Activated naive CD8-positive, alpha-beta T cell treated with anti-CD3 and anti-CD28 coated beads, Interleukin-2, amount 50 U/mL, for 24 hours (primary cell): ENCODE data around the gene CDC42BPA.
"Not testable (repeated sequence)": the region's sequence is repeated elsewhere in the genome, so short reads cannot be mapped to it uniquely, and the experiment has no call there.

Experiments
- ATAC-seq: fragments of 150-1000 bp; cut with Tn5 transposase; one replicate; pipeline ENCODE4 v1.10.0; 2021
- DNase-seq: peaks from one replicate; pipeline ENCODE4 v3.0.0; 2021
- H3K27ac Mint-ChIP-seq: one replicate; pipeline ENCODE4 v1.8.0; 2021; ENCODE audit warnings: mild to moderate bottlenecking, mixed read lengths
- H3K27me3 Mint-ChIP-seq: one replicate; pipeline ENCODE4 v1.8.0; 2021; ENCODE audit warnings: mixed read lengths
- H3K36me3 Mint-ChIP-seq: one replicate; pipeline ENCODE4 v1.8.0; 2021; ENCODE audit warnings: low read depth, mixed read lengths
- H3K4me1 Mint-ChIP-seq: one replicate; pipeline ENCODE4 v1.8.0; 2021; ENCODE audit warnings: mixed read lengths
- H3K4me3 Mint-ChIP-seq: one replicate; pipeline ENCODE4 v1.8.0; 2021; ENCODE audit warnings: mild to moderate bottlenecking, moderate library complexity, mixed read lengths
- H3K9me3 Mint-ChIP-seq: one replicate; pipeline ENCODE4 v1.8.0; 2021; ENCODE audit warnings: mixed read lengths

CDC42BPA gene

DNA sequence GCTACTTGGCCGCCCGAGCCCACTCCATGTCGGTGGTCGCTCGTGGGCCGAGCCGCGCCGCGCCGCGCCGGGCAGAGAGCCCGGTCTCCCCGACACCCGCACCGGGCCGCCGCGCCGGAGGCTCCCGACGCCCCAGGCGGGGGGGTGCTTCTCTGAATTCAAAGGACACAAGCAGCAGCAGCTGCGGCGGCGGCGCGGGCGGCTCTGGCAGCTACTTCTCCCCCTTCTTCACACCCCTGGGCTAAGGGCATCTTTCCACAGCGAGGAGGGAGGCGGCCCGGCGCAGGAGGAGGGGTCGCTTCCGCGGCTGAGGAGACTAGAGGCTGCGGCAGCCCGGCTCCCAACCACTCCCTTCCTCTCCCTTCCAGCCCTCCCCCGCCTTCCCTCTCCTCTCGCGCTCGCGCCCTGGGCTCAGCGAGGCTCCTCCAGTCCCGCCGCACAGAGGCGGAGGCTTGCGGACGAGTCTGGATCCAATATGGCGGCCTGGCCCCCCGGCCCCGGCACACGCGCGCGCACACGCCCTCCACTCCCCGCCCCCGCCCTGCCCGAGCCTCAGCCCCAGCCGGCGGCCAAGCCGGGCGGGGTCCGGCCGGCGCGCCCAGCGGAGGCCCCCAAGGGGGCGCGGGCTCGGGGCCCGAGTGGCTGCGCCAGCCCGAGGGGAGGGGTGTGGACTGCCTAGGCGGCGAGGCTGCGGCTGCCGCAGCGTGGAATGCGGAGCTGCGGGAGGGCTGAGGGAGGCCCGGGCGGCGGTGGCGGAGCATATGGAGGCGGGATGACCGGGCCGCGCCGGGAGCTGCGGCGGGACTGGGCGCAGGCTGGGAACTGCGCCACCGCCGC lies at the start of gene CDC42BPA:
Gene CDC42BPA (minus strand): TSS at position 477 of the 837 bp plus-strand sequence. CDS start 1,310 bp downstream, outside the sequence.
- peak within 1 kb of the TSS; percentile 52 for H3K27ac Mint-ChIP-seq
- H3K9me3 Mint-ChIP-seq, result peaks cover 9% of the 10 kb centered on the region
- peaks cover 9% of the 10 kb centered on the region for H3K4me1 Mint-ChIP-seq
- H3K4me3 Mint-ChIP-seq, result peak within 1 kb of the TSS; percentile 78
- H3K27me3 Mint-ChIP-seq, result peaks cover 65% of the 10 kb centered on the region
- DNase-seq (peak; percentile 37), ATAC-seq (peak; percentile 68)
- no peaks in the 10 kb centered on the region for H3K36me3 Mint-ChIP-seq

DNA sequence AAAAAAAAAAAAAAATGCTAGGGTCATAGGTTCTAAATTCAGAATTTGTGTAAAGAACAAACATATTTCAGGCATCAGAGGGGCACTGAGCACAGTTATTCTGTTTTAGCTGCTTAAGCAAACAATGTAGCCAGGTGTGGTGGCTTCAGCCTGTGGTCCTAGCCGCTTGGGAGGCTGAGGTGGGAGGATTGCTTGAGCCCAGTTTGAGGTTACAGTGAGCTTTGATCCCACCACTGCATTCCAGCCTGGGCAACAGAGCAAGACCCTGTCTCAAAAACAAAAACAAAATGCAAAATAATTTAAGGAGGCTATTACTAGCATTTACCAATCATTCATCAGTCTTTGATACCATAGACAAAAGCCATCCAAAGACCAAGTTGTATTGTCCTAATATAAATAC lies 49.7 kb upstream of the CDC42BPA start:
- H3K4me1 Mint-ChIP-seq, result no peaks in the 10 kb centered on the region

DNA sequence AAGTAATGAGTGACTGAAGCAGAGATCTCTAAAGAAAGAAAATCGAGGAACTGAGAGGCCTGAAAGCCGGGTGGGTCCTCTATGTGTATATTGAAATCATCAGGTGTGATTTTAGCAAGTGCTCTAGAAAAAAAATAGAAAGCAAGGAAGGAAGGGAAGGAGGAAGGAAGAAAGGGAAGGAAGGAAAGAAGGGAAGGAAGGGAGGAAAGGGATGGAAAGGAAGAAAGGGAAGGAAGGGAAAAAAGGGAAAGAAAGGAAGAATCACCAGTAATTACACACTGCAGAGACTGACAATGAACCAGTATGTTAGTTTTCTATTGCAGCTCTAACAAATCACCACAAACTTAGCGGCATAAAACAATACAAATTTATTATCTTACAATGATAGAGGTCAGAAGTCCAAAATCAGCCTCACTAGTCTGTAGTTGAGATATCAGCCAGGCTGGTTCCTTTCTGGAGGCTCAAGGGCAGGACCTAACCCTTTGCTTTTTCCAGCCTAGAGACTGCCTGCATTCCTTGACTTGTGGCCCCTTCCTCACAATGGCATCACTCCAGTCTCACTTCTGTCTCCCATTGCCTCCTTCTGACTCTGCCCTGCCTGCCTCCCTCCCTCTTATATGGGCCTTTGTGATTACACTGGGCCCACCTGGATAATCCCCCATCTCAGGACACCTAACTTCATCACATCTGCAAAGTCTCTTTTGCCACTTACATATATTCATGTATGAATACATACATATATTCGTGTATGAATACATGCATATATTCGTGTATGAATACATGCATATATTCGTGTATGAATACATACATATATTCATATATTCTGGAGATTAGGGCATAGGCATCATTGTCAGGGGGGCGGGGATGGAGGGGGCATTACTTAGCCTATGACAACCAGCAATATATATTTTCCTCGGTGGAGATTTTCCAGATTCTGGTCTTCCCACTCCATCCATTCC lies 47.5 kb upstream of the CDC42BPA start:
- peaks cover 4% of the 10 kb centered on the region for H3K27me3 Mint-ChIP-seq
- ATAC-seq (no peak), DNase-seq (no peak)
- H3K4me3 Mint-ChIP-seq, result no peak overlapping the region
- no peaks in the 10 kb centered on the region for H3K36me3 Mint-ChIP-seq
- no peaks in the 10 kb centered on the region for H3K4me1 Mint-ChIP-seq
- no peaks in the 10 kb centered on the region for H3K9me3 Mint-ChIP-seq
- H3K27ac Mint-ChIP-seq, result no peak overlapping the region

More for the DNA sequence above, 49.7 kb upstream of the CDC42BPA start:
- Mint-ChIP-seq H3K27ac (no peak overlapping the region), H3K4me3 (no peak overlapping the region), H3K27me3 (peaks cover 2% of the 10 kb centered on the region), H3K36me3 (no peaks in the 10 kb centered on the region), H3K9me3 (no peaks in the 10 kb centered on the region)
- no peak for ATAC-seq
- no peak for DNase-seq

DNA sequence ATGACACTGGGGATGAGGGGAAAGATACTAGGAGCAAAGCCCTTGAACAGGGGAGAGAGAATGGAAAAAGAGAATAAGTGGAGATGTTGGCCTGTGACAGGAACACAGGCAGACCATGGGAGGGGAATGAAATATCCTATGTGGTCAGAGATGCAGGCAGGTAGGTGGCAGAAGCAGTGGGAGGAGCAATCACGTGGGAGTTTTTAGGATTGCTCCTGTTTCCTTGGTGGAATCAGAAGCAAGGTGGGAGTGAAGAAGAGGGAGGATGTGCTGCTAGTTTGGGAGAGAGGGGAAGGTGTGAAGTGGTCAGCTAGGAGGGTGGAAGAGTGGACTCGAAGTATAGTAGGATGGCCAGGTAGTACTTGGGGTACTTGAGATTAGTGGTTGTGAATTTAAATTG lies 46.4 kb upstream of the CDC42BPA start:
- Mint-ChIP-seq H3K36me3 (no peaks in the 10 kb centered on the region), H3K4me1 (no peaks in the 10 kb centered on the region), H3K27ac (no peak overlapping the region), H3K4me3 (no peak overlapping the region), H3K9me3 (no peaks in the 10 kb centered on the region), H3K27me3 (peaks cover 4% of the 10 kb centered on the region)
- no peak for DNase-seq
- ATAC-seq, result no peak

GRCh38 chr1:227363825-227364224 lies 45.5 kb upstream of the CDC42BPA start:
- Mint-ChIP-seq H3K36me3 (no peaks in the 10 kb centered on the region), H3K27ac (no peak overlapping the region), H3K9me3 (no peaks in the 10 kb centered on the region), H3K4me3 (no peak overlapping the region), H3K4me1 (no peaks in the 10 kb centered on the region), H3K27me3 (peaks cover 4% of the 10 kb centered on the region)
- DNase-seq, result no peak
- ATAC-seq, result no peak

DNA sequence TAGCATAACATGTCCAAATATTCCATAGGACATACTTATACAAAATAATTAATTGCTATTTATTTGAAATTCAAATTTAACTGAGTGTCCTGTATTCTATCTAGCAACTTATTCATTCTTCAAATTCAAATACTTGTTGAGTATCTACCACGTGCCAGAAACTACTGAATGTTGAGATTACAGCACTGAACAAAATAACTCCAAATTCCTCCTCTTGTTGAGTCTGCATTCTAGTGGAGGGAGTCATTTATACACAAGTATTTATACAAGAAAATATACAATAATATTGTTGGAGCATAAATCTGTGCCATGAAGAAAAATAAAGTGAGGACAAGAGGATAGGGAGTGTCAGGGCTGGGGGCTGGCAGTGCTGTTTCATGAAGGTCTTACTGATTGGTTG lies 43.7 kb upstream of the CDC42BPA start:
- H3K4me1 Mint-ChIP-seq, result no peaks in the 10 kb centered on the region
- peaks cover 7% of the 10 kb centered on the region for H3K27me3 Mint-ChIP-seq
- H3K27ac Mint-ChIP-seq, result no peak overlapping the region
- ATAC-seq, result no peak
- no peak for DNase-seq
- H3K4me3 Mint-ChIP-seq, result no peak overlapping the region
- no peaks in the 10 kb centered on the region for H3K9me3 Mint-ChIP-seq
- no peaks in the 10 kb centered on the region for H3K36me3 Mint-ChIP-seq

- Mint-ChIP-seq H3K36me3 (no peaks in the 10 kb centered on the region), H3K27me3 (peaks cover 14% of the 10 kb centered on the region), H3K4me3 (no peak overlapping the region), H3K4me1 (no peaks in the 10 kb centered on the region), H3K9me3 (no peaks in the 10 kb centered on the region), H3K27ac (no peak overlapping the region)
- DNase-seq, result no peak
- ATAC-seq, result no peak
These were observed 39.6 kb upstream of the CDC42BPA start for GRCh38 chr1:227357927-227358302.

DNA sequence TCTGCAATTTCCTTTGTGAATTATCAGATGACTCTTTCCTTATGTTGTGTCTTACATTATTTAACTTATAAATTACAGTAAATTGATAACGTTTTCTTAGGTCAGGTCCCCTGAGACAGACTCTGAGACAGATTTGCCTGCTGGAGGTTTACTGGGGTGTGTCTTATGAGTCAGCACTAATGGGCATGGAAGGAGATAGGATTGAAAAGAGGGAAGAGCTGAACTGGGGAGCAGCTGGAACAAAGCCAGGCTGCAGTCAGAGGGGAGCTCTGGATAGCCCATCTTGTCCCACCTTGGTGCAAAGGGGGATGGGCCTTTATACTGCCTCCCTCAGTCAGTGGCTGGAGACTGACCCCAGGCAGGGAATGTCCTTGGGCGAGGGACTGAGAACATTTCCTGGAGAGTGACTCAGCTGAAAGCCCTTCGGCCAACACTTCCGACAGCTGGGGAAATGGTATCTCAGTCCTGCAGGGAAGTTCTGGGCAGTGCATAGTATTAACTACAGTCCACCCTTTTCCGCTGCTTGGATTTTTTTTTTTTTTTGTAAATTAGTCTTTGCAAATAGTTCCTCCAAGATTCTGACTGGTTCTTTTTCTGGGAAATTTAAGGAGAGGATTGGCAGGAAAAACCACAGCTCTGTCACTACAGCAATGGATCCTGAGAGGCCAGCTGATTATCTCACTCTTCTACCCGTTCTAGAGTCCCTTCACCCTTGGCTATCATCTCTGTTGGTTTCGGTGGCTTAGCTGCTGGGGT lies 39.1 kb upstream of the CDC42BPA start:
- DNase-seq (no peak), ATAC-seq (no peak)
- H3K27ac Mint-ChIP-seq, result no peak overlapping the region
- peaks cover 13% of the 10 kb centered on the region for H3K27me3 Mint-ChIP-seq
- H3K36me3 Mint-ChIP-seq, result no peaks in the 10 kb centered on the region
- H3K4me3 Mint-ChIP-seq, result no peak overlapping the region
- H3K4me1 Mint-ChIP-seq, result no peaks in the 10 kb centered on the region
- no peaks in the 10 kb centered on the region for H3K9me3 Mint-ChIP-seq

GRCh38 chr1:227356620-227357146 lies 38.4 kb upstream of the CDC42BPA start:
- Mint-ChIP-seq H3K36me3 (no peaks in the 10 kb centered on the region), H3K27me3 (peaks cover 11% of the 10 kb centered on the region), H3K4me3 (no peak overlapping the region), H3K27ac (no peak overlapping the region), H3K4me1 (no peaks in the 10 kb centered on the region), H3K9me3 (no peaks in the 10 kb centered on the region)
- ATAC-seq (no peak), DNase-seq (no peak)

DNA sequence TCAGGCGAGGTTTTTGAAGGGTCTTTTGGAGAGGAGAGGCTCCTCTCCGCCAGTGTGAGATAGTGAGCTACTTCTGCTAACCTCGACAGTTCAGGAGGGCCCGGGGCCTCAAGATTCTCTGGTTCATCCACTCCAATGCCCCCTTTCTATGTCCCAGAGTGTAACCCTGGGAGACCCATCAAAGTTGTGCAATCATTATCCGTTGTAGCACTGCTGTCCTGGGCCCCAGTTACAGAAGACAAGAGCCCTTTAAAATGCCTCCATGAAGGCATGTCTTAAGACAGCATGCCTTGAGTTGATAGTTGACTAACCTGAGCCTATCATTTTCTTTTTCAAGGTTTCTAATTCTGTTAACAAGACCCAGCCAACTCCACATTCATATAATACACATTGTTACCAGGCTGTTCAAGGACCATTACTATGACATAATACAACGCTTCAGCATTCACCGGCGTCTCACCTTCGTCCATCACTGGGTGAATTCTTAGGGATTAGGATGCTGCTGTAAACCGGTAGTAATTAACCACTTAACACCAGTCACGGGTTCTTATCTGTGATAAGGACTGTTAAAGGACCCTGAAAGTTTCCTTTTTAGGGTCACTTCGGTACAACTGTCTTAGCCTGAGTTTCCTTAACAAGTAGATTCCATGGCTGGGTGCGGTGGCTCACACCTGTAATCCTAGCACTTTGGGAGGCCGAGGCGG lies 37.4 kb upstream of the CDC42BPA start:
- Mint-ChIP-seq H3K36me3 (no peaks in the 10 kb centered on the region), H3K9me3 (no peaks in the 10 kb centered on the region), H3K27me3 (peaks cover 12% of the 10 kb centered on the region), H3K4me3 (no peak overlapping the region), H3K4me1 (no peaks in the 10 kb centered on the region), H3K27ac (no peak overlapping the region)
- no peak for ATAC-seq
- DNase-seq, result no peak

GRCh38 chr1:227353186-227353585 lies 34.9 kb upstream of the CDC42BPA start:
- ATAC-seq (no peak), DNase-seq (no peak)
- Mint-ChIP-seq H3K4me3 (no peak overlapping the region), H3K27me3 (peaks cover 12% of the 10 kb centered on the region), H3K27ac (no peak overlapping the region), H3K36me3 (no peaks in the 10 kb centered on the region), H3K9me3 (no peaks in the 10 kb centered on the region), H3K4me1 (no peaks in the 10 kb centered on the region)

DNA sequence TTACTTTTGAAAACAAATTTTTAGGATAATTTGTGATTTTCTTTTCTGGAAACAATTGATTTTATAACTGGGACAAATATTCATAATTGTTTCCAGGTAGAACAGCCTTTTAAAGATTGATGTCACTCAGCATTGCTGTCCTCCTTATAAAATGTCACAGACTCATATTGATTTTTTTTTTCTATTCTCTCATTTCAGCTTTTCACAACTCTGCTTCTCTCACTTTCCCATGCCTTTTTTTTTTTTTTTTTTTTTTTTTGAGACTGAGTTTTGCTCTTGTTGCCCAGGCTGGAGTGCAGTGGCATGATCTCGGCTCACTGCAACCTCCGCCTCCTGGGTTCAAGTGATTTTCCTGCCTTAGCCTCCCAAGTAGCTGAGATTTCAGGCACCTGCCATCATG lies 33.9 kb upstream of the CDC42BPA start:
- not testable (repeated sequence) for H3K27me3 Mint-ChIP-seq, H3K4me1 Mint-ChIP-seq, H3K4me3 Mint-ChIP-seq, H3K27ac Mint-ChIP-seq, H3K36me3 Mint-ChIP-seq, H3K9me3 Mint-ChIP-seq, ATAC-seq, DNase-seq

- Mint-ChIP-seq H3K27me3 (peaks cover 10% of the 10 kb centered on the region), H3K4me3 (no peak overlapping the region), H3K9me3 (no peaks in the 10 kb centered on the region), H3K4me1 (no peaks in the 10 kb centered on the region), H3K27ac (no peak overlapping the region), H3K36me3 (no peaks in the 10 kb centered on the region)
- ATAC-seq (no peak), DNase-seq (no peak)
These were observed 33.2 kb upstream of the CDC42BPA start for GRCh38 chr1:227351443-227351842.

- H3K9me3 Mint-ChIP-seq, result no peaks in the 10 kb centered on the region
- H3K27ac Mint-ChIP-seq, result no peak overlapping the region
- H3K4me3 Mint-ChIP-seq, result no peak overlapping the region
- no peak for DNase-seq
- no peaks in the 10 kb centered on the region for H3K36me3 Mint-ChIP-seq
- no peaks in the 10 kb centered on the region for H3K4me1 Mint-ChIP-seq
- ATAC-seq, result no peak
- peaks cover 5% of the 10 kb centered on the region for H3K27me3 Mint-ChIP-seq
These were observed 31.7 kb upstream of the CDC42BPA start for GRCh38 chr1:227349967-227350366.
